ENCODE data around the gene LRRC63.
"Not testable (repeated sequence)": the region's sequence is repeated elsewhere in the genome, so short reads cannot be mapped to it uniquely, and the experiment has no call there.

LRRC63 gene, protein sequence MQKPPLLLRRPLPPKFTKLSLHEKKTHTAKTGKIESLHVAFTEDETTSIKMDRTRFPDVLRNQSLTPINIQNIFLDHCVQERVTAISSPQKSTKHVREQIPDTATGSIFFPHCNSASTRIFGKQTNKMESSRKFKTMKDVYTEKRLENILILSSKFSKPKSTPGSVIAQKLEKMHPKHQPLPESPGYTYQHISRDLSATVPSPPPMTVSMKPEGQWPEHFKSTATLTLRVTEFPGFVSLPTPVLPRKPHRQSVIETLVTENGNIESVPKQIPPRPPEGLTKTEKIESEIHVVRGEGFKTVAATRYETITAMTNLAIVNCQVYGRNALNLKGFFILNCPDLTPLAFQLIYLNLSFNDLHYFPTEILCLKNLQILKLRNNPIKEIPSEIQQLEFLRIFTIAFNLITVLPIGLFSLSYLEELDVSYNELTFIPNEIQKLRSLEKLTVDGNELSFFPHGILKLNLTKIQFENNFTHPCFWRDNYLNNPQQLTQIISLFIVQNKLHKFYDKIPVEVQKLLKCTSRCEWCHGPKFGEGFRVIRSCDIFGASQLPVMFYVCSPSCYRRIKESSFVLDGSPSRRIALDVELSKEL

DNA sequence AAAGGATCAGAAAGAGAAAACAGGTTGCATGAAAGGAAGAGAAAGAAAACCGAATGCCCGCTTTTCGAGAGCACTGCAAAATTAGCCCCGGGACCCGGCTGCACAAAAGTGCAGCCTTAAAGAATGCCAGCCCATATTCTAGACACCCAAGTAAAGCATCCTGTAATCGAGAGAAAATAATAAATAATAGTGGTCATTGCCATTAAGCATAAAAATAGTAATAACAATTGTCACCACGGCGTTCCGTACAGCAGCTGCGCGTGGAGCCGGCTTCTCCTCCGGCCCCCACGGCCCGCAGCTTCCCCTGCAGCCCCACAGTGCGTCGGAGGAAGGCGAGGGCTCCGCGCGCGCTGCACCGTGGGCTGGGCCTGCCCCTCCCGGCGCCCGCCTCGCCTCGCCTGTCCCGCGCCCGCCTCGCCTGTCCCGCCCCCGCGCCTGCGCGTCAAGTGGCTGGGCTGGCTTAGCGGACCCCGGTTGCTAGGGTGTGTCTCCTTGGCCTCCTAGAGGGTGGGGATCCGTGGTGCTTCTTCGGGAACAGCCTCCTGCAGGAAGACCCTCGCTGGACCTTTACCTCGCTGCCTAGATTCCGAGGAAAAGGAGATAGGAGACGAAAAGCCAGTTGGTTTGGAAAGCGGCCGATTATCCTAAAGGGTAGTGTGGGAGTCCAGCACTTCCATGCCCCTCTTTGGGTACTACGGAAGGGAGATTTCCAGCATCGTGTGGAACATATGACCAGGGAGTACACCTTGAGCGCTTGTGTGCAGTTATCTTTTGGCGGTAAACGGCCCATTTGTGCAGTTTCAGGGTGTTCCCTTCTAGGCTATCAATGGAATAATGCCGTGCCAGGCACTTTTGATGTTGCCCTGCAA is at the start of gene LRRC63:
TSS of gene LRRC63 (plus strand) at position 446 of the 869 bp plus-strand sequence. CDS start 1,107 bp downstream, outside the sequence.
- TF ChIP-seq, protein P1, sequence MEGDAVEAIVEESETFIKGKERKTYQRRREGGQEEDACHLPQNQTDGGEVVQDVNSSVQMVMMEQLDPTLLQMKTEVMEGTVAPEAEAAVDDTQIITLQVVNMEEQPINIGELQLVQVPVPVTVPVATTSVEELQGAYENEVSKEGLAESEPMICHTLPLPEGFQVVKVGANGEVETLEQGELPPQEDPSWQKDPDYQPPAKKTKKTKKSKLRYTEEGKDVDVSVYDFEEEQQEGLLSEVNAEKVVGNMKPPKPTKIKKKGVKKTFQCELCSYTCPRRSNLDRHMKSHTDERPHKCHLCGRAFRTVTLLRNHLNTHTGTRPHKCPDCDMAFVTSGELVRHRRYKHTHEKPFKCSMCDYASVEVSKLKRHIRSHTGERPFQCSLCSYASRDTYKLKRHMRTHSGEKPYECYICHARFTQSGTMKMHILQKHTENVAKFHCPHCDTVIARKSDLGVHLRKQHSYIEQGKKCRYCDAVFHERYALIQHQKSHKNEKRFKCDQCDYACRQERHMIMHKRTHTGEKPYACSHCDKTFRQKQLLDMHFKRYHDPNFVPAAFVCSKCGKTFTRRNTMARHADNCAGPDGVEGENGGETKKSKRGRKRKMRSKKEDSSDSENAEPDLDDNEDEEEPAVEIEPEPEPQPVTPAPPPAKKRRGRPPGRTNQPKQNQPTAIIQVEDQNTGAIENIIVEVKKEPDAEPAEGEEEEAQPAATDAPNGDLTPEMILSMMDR (conservative IDR thresholded peaks at IDR 0.05; ENCODE audit: low read depth, low read length), result no peak
- H3K4me3 ChIP-seq (ENCODE audit: low read depth, low read length), result peak within 1 kb of the TSS; percentile 52
- peak; percentile 13 for DNase-seq (ENCODE audit: low read depth)

DNA sequence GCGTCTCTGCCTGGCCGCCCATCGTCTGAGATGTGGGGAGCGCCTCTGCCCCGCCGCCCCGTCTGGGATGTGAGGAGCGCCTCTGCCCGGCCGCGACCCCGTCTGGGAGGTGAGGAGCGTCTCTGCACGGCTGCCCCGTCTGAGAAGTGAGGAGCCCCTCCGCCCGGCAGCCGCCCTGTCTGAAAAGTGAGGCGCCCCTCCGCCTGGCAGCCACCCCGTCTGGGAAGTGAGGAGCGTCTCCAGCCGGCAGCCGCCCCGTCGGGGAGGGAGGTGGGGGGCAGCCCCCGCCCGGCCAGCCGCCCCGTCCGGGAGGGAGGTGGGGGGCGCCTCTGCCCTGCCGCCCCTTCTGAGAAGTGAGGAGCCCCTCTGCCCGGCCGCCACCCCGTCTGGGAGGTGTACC is 49.0 kb upstream of the LRRC63 start:
- not testable (repeated sequence) for DNase-seq (ENCODE audit: low read depth); H3K4me3 ChIP-seq (ENCODE audit: low read depth, low read length)

DNA sequence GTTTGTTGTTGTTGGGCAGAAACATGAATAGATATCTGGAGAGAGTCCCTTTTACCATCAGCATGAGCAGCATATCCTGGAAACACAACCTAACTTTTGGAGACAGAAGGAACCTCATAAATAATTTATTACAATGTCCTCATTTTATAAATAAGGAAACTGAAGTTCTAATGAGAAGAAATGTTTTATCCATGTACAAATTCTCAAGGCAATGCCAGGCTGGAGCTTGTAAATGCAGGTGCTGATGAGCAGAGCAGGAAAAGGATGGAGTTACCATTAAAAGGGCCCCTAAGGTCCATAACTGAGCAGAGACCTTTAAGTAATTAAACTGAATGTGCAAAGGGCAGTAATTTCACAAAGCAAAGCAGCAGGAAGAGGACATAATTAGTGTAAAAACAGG is 47.1 kb upstream of the LRRC63 start:
- DNase-seq (ENCODE audit: low read depth), result no peak
- H3K4me3 ChIP-seq (ENCODE audit: low read depth, low read length), result no peak overlapping the region
- TF ChIP-seq, protein P1 (conservative IDR thresholded peaks at IDR 0.05; ENCODE audit: low read depth, low read length), result no peak

DNA sequence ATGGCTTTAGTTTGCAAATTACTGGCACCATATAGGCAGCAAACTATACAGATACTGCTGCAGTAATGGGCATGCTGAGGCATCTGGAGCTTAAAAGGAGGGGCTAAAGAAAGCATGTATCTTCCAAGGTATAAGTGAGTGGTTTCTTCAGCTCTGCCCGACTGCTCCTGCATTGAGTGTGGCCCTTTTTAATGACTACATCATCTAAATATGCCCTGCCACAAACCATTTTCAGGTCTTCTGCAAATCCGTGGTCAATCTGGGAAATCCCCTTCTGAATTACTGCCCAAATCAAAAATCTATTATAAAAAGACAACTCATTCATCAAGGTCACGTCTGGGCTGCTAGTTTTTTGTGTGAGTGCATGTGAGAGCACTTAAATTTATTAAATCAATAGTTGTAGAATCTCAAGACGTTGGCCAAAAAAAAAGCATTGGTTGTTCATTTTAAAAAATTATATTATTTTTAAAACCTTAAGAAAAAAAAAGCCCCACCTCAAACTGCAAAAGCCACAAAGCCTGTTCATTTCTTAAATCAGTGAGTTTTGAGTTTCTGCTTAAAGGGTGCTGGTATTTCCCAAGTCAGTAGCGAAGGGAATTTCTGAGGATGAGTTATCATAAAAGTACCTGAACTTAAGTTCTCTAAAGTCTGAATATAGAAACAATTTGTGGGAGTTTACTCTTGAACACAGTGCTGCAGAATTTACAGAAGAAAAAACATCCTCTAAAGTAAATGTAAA is 46.1 kb upstream of the LRRC63 start:
- TF ChIP-seq, protein P1 (conservative IDR thresholded peaks at IDR 0.05; ENCODE audit: low read depth, low read length), result no peak
- DNase-seq (ENCODE audit: low read depth), result peak; percentile 49
- H3K4me3 ChIP-seq (ENCODE audit: low read depth, low read length), result no peak overlapping the region

DNA sequence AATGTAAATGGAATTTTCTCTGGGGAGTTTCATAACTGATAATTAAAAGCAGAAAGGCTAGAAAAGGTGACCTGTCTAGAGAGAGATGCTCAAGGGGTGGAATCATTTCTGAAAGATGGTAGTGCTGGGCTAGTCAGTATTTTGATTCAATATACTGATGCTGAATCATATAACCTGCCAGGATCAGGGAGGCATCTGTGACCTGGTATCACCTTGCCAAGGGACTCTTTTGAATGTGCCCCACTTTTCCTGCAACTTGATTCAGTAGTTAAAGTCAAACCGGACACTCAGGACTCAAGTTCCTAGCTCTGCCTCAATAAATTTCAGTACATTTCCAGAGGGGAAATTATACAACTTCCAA is 45.5 kb upstream of the LRRC63 start:
- no peak for DNase-seq (ENCODE audit: low read depth)
- TF ChIP-seq, protein P1 (conservative IDR thresholded peaks at IDR 0.05; ENCODE audit: low read depth, low read length), result no peak
- H3K4me3 ChIP-seq (ENCODE audit: low read depth, low read length), result no peak overlapping the region

DNA sequence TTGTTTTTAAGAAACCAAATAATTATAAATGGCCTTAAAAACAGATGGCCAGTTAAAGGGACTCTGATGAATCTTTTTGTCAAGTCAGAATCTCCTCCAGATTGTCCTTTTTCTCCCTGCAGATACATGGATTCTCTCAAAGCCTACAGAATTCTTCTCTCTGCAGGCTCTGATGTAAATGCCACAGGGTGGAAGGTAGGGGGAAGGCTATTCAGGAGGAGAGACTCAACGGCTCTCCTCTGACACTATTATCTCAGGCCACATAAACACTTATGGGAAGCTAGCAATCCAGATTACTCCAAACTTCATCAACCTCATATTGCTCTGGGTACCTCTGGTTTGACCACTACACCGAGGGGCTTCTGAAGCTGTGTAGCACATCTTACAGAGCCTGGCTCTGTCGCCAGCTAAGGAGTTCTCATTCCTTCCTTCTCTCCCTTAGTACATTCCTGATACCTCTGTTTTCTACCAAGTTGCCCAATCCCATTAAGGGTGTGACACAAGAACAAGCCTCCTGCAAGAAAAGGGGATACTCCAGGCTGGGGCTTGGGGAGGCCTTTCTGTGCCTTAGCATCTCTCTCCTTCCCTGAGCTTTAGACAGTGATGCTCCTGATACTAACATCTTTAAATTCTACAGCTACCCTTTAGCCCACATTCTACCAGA is 44.6 kb upstream of the LRRC63 start:
- DNase-seq (ENCODE audit: low read depth), result no peak
- no peak overlapping the region for H3K4me3 ChIP-seq (ENCODE audit: low read depth, low read length)
- TF ChIP-seq, protein P1 (conservative IDR thresholded peaks at IDR 0.05; ENCODE audit: low read depth, low read length), result no peak

All from choroid plexus epithelial cell (primary cell).